GM18868 (cell line): Measurements from ENCODE around the gene MYO5C.

ENCODE experiments used
- ATAC-seq: cut with Tn5 transposase; IDR thresholded peaks from one replicate; pipeline ENCODE4 v1.9.1; 2021; ENCODE audit warnings: mild to moderate bottlenecking, moderate library complexity; ENCODE audit not compliant: unreplicated experiment

The MYO5C gene, protein sequence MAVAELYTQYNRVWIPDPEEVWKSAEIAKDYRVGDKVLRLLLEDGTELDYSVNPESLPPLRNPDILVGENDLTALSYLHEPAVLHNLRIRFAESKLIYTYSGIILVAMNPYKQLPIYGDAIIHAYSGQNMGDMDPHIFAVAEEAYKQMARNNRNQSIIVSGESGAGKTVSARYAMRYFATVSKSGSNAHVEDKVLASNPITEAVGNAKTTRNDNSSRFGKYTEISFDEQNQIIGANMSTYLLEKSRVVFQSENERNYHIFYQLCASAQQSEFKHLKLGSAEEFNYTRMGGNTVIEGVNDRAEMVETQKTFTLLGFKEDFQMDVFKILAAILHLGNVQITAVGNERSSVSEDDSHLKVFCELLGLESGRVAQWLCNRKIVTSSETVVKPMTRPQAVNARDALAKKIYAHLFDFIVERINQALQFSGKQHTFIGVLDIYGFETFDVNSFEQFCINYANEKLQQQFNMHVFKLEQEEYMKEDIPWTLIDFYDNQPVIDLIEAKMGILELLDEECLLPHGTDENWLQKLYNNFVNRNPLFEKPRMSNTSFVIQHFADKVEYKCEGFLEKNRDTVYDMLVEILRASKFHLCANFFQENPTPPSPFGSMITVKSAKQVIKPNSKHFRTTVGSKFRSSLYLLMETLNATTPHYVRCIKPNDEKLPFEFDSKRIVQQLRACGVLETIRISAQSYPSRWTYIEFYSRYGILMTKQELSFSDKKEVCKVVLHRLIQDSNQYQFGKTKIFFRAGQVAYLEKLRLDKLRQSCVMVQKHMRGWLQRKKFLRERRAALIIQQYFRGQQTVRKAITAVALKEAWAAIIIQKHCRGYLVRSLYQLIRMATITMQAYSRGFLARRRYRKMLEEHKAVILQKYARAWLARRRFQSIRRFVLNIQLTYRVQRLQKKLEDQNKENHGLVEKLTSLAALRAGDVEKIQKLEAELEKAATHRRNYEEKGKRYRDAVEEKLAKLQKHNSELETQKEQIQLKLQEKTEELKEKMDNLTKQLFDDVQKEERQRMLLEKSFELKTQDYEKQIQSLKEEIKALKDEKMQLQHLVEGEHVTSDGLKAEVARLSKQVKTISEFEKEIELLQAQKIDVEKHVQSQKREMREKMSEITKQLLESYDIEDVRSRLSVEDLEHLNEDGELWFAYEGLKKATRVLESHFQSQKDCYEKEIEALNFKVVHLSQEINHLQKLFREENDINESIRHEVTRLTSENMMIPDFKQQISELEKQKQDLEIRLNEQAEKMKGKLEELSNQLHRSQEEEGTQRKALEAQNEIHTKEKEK (N-terminal part only)

GRCh38 chr15:52295421-52296001, at the start of gene MYO5C:
MYO5C (minus strand) TSS chr15:52295804; CDS start chr15:52295636, 168 bp downstream.
- ATAC-seq = peak; percentile 50

DNA sequence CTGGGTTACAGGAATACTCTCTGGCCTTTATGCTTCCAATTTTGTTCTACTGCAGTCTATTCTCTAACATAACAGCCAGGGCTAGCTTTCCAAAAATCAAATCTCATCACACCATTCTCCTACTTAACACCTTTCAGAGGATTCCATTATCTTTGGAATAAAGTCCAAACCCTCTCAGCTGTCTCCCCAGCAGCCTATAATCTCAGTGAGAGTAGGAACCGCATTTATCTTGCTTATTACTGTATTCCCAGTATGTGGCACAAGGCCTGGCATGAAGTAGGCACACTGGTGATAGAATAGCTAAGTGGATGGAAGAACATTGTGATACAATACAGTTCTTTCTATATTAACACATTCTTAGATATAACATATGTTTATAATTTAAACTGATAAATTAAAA, 49.0 kb upstream of the MYO5C start:
- ATAC-seq = no peak

GRCh38 chr15:52343831-52344230, 48.2 kb upstream of the MYO5C start:
- no peak for ATAC-seq

GRCh38 chr15:52340093-52340492, 44.5 kb upstream of the MYO5C start:
- no peak for ATAC-seq

- ATAC-seq = no peak
These were observed 43.3 kb upstream of the MYO5C start for GRCh38 chr15:52338891-52339290.

DNA sequence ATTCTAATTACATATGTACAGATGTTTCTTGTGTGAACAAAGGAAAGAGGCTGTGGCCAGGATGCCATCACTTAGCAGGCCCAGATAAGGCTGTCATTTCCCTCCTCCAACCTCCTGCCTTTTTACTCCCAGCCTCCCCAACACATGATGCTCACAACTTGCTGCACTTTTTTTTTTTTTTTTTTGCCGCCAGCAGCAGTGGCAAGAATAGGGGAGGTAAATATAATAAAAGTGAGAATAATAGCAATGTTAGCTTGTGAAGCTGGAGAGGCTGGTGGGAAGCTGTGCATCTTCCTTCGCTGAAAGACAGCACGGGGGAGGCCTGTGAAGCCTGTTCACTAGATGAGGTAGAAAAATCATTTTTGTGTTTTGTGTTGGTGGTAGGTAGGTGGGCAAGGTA, 42.5 kb upstream of the MYO5C start:
- no peak for ATAC-seq

DNA sequence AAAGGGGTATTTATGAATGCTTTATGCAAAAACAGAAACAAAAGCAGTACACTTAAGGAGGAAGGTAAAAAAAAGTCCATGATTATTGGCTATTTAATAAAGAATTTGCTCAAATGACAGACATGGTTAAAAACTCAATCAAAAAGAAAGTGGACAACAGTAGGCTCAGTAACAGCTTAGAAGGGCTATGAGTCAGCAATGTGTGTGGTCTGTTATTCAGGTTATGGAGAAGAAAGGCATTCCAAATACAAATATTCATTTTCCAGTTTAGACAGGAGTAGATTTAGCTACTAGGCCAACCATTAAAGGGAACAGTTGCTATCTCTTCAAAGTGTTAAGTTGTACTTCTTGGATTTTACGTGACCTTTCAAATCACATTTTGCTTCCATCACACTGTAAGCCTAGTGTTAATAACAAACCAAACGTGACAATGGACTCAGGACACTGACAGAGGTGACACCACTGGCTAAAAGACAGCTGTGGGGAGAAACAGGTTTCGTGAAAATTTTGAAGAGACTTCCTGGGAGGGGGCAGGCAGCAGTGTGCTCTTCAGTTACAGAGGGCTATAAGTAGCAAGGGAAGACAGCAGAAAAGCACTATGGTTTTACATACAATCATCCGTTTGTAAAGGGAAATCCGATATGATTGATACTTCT, 41.7 kb upstream of the MYO5C start:
- ATAC-seq = no peak

GRCh38 chr15:52336529-52336928, 40.9 kb upstream of the MYO5C start:
- no peak for ATAC-seq

DNA sequence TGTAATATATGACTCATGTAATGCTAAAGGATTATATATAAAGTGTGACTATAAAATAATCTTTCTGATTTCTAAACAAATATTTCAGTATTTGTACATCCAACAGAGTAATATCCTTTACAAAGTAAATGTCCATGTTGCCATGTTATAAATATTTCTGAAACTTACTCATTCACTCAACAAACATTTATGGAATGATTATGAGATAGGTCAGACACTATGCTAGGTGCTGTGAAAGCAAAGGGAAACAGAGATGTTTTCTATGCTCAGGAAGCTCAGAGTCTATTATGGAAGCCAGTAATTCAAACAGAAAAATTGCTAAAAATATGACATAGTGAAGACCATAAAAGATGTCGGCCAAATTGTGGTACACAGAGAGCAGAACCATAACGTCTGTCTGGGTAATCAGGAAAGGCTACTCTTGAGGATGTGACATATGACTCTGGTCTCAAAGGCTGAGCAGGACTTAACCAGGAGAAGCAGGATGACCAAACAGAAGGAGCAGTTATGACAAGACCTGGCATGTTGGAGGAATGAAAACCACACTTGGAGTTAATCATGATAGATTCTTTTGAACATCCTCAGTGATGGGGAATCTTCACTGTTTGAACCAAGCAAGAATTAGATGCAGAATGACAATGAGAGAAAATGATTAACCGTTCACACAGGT, 39.0 kb upstream of the MYO5C start:
- no peak for ATAC-seq

- peak; percentile 96 for ATAC-seq
These were observed 36.1 kb upstream of the MYO5C start for GRCh38 chr15:52331490-52332240.

GRCh38 chr15:52329987-52330386, 34.4 kb upstream of the MYO5C start:
- ATAC-seq = no peak

DNA sequence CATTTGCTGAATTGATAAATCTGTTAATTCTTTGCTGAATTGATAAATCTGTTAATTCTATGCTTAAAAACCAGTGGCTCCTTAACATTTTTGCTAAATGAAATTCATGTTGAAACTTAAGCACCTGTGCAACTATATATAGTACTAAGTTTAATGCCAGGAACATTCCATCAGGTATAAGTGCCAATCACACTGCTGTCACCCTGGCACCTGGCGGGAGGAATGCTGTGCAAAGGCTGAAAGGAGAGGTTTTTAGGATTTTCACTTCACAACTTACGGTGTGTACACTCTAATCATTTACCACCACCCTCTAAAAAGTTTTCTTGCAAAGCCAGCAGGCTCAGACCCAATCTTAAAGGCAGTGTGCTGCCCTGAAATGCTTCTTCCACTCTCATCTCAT, 33.5 kb upstream of the MYO5C start:
- ATAC-seq = no peak

DNA sequence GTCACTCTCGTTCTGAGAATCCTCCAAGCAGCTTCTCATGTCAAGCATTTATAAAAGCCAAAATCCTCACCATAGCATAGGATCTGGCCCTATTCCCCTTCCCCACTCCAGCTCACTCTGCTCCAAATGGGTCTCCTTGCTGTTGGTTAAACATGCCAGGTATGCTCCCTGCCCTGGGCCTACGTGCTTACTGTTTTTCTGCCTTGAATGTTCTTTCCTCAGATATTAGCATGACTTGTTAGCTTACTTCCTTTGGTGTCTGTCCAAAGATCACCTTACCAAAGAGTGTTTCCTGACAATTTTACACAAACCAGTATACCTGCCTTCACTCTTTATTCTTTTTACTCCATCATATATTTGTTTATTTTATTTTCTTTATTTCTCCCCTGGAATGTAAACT, 33.1 kb upstream of the MYO5C start:
- ATAC-seq = no peak

GRCh38 chr15:52326756-52327155, 31.2 kb upstream of the MYO5C start:
- ATAC-seq = no peak

DNA sequence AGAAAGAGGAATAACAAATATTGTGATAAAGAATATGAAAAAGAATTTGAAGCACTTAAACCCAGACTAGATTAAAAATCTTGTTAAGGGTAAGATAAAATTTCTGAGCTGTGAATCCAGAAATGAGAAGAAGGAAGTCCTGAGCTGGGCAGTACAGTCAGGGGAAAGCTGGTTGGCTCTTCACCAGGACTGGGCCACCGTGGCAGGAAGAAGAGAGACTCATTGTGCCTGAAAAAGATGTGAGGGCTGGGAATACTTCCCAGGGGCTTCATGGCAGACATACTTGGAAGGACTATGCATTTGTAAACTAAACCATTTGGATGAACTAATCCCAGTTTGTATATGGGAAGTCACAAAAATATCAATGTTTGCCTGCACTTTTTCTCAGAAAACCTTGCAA, 28.5 kb upstream of the MYO5C start:
- ATAC-seq = no peak

- ATAC-seq = no peak
These were observed 23.3 kb upstream of the MYO5C start for GRCh38 chr15:52318729-52319500.

GRCh38 chr15:52317688-52318087, 22.1 kb upstream of the MYO5C start:
- ATAC-seq = no peak

DNA sequence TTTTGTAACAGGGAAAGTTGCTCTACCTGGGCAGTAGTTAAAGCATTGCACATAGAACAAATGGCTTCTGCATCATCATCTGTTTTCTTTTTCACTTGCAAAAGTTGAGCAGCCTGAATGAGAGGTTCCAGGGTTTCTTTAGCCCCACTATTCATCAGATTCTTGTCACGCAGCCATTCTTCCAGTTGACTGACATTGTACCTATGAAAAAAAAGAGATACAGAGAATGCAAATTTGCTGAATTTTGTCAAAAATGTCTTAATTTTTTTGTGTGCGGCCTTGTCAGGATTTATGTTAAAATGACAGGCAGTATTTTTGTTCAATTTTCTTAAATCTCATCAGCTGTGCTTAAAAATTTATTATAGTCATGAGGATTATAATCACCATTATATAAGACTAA, 21.4 kb upstream of the MYO5C start:
- no peak for ATAC-seq
